GM10847 (cell line): ENCODE measurements around the gene RNF187.
A peak's percentile ranks its signal among the peaks of the same experiment; 100 is the strongest.

Experiments used
- POLR2A ChIP-seq: IDR thresholded peaks from 2 replicates; pipeline ENCODE4 v1.6.1; 2011; ENCODE audit not compliant: insufficient read length; ENCODE audit errors: extremely low read depth

The RNF187 gene

DNA sequence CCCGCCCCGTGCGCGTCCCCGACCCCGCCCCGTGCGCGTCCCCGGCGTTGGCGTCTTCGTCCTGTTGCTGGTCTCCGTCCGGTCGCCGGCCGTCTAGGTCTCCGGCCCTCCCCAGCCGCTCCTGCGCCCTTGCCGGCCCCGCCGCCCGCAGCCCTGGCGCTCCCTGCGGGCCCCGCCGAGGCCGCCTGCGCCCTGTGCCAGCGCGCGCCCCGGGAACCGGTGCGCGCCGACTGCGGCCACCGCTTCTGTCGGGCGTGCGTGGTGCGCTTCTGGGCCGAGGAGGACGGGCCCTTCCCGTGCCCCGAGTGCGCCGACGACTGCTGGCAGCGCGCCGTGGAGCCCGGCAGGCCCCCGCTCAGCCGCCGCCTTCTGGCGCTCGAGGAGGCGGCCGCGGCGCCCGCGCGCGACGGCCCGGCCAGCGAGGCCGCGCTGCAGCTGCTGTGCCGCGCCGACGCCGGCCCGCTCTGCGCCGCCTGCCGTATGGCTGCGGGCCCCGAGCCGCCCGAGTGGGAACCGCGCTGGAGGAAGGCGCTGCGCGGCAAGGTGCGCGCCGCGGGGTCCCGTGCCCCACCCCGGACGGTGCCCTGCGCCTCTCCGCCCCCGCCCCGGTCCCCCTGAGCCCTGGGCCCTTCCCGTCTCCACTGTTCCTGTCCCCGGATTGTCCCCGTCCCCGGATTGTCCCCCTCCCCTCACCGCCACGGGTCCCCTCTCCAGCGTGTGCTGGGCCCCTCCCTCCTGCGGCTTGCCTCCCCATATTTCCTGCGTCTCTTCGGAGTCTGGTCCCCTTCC is at the start of gene RNF187:
Gene RNF187 (plus strand): TSS at position 47 of the 789 bp plus-strand sequence.
- TF ChIP-seq POLR2A = peak; percentile 51

DNA sequence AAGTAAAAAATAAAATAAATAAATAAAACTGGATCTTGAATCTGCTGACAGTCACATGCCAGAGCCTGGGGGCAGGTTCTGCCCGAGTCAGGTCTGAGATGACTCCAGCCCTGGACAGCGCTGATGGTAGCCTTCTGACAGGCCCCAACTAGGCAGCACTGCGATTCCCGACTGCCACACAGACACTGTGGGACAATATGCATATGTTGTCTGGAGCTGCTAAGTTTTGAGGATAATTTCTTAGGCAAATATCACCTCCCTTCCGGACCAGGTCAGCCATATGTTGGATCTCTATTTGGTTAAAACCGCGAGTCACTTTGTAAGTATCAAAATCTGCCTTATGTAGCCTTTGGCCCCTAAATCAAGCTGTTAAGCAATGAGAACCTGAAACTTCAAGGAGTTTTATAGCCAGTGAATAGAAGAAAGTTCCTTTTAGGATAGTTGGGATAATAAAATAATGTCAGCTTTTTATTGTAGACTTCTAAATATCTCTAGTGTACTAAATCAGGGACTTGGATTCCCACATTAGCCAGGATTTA is 49.7 kb upstream of the RNF187 start:
- no peak for TF ChIP-seq POLR2A

DNA sequence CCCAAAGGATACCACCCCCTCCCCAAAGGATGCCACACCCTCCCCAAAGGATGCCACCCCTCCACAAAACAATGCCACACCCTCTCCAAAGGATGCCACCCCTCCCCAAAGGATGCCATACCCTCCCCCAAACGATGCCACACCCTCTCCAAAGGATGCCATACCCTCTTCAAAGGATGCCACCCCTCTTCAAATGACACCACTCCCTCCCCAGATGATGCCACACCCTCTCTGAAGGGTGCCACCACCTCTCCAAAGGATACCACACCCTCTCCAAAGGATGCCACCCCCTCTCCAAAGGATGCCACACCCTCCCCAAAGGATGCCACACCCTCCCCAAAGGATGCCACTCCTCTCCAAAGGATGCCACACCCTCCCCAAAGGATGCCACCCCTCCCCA is 48.9 kb upstream of the RNF187 start:
- TF ChIP-seq POLR2A = no peak

DNA sequence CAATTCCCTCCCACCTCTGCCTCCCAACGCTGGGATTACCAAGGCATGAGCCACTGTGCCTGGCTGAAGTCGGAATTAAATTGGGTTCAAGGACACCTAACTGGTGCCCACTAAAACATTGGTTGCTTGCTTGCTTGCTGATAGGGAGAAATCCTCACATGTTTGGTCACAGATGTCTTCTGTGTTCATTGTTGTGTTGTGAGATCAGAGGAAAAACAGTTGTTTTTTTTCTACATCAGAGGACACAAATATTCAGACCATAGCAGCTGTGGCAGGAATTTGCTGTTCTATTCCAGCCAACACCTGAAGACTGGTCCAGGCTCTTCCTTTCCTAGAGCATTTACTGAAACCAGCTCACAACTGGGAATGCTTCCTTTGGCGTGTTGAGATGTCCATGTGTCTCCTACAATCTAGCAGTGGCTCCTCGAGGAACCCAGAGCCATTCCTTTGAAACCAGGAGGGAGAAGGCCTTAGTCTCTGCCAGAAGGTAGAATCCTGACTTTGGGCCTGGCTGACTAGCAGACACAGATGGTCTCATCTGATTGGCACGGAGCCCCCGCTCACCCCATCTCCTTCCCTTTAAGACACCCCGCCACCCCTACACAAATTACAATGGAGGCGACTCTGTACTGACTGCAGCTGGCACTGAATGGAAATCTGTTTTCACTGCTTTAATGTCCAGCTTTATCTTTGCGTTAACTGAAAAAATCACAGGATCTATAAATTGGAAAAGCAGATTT is 46.3 kb upstream of the RNF187 start:
- TF ChIP-seq POLR2A = no peak

DNA sequence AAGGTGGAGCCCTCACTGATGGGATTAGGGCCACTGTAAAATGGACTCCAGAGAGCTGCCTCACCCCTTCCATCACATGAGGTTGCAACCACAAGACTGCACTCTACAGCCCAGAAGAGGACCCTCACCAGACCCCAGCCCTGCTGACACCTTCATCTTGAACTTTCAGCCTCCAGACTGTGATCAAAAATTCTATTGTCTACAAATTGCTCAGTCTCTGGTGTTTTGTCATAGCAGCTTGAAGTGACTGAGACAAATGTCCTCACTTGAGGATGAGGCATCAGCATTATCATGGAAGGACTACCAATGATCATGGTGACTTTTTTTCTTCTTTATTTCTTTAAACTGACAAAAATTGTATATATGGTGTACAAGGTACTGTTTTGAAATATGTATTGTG is 43.8 kb upstream of the RNF187 start:
- TF ChIP-seq POLR2A = no peak

DNA sequence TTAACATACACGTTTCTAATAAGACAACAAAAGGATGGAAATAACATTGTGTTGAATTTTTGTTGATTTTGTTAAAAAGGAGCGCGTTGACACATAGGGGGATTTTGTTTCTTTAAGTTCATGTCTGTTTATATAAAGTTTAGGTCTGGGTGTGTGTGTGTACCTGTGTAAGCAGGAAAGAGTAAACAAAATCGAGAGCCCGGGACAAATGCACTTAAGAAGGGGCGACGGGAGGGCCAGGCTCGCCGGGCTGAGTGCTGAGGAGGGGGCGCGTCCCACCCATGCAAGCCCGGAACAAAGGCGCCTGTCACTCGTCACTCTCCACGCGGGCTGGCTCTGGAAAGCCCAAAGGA is 41.7 kb upstream of the RNF187 start:
- no peak for TF ChIP-seq POLR2A

DNA sequence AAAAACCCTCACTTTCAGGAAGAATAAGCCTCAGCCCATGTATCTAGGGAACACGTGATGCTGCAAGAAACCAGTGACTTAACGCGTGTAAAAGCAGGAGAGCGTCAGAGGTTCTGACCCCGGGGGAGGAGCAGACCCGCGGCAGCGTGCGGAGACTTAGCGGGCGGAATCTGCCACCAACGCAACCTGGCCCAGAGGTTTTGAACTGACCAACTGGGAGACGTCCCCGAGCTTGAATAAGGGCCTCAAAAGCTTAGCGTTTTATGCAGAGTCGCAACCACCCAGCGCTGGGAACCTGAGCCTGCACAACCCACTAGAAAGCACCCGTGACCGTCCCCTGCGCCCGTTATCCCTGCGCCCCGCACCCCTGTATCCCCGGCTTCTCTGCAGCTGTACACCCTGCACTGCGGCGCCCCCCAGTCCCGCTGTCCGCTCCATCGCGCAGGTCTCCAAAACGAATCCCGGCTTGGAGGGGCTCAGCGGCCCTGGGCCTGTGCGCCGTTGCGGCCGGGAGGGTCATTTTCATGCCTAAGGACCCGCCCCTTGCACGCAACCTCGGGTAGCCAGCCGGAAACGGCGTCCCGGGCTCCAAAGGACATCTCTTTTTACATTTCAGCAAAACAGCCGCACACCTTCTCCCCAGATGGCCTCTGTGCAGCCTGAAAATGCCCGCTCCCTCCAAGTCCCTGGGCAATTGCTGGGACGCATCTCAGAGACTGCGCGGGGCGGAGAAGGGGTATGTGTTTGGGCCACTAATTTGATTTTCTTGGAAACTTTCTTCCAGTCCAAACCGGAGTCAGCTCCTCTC is 41.1 kb upstream of the RNF187 start:
- no peak for TF ChIP-seq POLR2A

DNA sequence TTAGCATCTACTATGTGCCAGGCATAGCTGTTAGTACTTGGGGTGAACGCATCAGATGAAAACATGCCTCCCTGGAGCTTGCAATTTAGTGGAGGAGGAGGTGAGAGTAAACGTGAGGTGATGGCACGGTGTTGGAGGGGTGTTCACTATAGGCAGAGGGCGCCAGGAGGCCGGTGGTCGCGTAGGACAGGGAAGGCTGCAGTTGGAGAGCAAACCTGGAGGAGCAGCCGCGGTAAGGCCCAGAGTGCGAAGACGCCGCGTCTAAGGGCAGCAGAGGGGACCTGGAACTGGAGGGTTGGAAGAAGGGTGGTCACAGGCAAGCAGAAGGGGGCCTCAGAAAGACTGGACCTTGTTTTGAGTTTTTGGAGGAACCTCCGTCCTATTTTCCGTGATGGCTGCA is 40.3 kb upstream of the RNF187 start:
- no peak for TF ChIP-seq POLR2A

DNA sequence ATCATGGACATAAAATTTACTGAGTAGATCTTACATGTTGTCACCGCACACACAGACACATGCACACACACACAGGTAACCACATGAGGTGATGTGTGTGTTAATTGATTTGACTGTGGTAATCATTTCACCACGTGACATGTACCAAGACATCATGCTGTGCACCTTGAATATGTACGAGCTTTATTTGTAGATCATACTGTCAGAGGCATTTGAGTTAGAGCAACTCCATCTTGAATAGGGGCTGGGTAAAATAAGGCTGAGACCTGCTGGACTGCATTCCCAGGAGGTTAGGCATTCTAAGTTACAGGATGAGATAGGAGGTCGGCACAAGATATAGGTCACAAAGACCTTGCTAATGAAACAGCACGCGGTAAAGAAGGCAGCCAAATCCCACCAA is 38.8 kb upstream of the RNF187 start:
- TF ChIP-seq POLR2A = no peak

DNA sequence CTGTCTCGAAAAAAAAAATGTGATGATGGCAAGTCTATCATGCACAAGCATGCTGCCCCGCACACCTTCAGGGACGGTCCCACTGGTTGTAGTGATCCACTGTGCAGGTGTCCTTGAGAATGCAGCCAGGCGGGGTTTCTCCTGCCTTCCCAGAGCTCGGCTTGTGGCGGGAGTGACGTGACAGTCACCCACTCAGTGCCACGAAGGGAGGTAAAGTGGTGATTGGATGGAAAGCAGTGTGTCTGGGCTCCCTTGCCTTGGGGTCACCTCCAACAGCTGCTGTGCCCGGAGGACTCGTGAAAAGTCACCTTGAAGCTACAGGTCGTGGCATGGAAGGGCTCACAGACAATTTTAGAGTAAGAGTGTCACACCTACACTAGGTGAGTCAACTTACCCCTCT is 37.0 kb upstream of the RNF187 start:
- TF ChIP-seq POLR2A = no peak

DNA sequence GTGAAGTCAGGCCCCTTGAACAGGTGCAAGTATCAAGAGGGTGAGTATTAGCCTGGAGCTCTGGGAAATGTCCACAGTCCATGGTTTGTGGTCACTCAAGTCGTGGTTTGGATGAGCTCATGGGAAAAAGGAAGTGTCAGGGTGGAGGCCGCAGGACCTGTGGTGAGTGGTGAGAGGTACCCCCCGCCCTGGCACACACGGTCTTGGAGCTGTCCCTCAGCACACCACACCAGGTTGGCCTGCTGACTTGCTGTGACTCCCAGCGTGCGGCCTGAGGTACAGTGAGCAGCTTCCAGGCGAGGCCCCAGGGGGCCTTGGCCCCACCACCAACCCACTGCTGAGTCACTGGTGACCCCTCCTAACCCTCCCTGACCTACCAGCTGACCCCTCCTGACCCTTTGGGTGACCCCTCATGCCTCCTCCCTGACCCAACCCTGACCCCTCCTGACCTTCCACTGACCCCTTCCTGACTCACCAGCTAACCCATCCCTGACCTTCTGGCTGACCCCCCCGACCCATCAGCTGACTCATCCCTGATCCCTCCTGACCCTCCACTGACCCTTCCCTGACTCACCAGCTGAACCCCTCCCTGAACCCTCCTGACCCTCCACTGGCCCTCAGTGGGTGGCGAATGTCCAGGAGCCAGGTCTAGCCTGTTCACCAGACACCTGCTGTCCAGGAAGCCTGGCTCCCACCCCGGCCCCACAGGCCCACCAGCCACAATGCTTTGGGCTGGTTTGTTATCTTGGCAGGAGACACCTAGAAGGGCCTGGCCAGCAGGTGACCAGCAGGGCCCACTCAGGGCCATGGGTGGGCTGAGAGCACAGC is 34.8 kb upstream of the RNF187 start:
- no peak for TF ChIP-seq POLR2A

DNA sequence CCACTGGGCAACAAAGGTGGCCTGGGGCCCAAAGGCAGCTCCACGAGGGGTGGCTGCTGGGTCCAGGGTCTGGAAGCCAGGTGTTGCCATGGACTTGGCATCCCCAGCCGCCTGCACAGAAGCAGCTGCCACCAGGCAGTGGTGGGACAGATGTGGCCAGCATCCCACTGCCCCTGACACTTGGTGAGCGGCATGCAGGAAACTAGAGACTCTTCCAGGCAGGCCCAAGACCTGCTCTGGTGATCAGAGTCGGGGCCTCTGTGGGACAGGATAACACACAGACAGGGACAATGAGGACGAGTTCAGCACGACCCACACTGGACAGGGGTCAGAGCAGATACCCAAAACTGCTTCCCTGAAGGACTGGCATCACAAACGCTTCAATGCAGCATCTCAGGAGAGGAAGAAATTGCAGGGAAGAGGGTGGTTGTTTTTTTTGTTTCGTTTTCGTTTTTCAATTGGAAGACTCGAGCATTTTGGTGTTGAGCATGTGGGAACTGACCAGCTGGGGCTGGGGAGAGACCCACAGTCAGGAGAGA is 34.1 kb upstream of the RNF187 start:
- TF ChIP-seq POLR2A = no peak

DNA sequence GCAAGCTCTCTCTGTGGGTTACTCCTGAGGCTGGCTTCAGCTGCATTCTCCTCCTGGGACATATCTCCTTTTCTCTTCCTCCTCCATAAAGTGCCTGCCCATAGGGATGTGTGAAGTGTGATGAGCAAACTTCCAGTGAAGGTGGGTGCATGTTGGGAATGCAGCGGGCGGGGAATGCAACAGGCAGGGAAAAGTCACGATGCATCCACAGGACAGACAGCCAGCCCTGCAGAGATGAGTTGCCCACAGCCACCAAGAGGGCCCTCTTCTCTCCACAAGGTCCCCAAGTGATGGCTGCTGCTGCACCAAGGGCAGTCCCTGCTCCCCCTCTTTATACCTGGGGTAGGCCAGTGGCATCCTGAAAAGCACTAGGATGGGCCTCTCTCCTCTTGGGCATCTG is 33.6 kb upstream of the RNF187 start:
- no peak for TF ChIP-seq POLR2A

DNA sequence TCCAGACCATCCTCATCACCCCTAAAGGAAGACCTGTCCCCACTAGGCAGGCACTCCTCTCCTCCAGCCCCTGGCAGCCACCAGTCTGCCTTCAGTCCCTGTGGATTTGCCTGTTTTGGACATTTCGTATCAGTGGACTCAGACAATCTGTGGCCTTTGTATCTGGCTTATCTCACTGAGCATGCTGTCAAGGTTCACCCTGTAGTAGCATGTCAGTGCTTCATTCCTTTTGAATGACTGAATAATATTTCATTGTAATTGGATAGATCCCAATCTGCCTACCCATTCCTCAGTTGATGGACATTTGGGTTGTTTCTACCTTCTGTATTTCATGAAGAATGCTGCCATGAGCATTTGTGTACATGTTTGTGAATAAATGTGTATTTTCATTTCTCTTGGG is 32.9 kb upstream of the RNF187 start:
- no peak for TF ChIP-seq POLR2A

DNA sequence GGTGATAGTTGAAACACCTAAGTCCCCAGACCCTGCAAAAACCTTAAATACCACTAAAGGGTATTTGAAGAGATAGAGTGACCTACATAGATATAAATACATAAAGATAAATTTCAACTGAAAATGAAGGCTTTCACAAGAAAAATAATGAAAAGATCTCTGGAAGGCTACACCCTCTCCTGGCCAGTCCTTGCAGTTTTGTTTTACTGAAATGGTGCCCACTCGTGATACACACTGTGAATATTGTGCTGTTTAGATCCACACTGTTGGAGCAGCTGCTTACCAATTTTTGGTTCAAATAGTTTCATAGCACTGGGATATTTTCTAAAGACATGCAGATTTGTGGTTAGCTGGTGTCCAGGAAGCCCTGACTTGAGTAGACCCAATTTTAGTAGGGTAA is 31.5 kb upstream of the RNF187 start:
- TF ChIP-seq POLR2A = no peak
